Measurements from ENCODE around the gene ENTPD3.

DNA sequence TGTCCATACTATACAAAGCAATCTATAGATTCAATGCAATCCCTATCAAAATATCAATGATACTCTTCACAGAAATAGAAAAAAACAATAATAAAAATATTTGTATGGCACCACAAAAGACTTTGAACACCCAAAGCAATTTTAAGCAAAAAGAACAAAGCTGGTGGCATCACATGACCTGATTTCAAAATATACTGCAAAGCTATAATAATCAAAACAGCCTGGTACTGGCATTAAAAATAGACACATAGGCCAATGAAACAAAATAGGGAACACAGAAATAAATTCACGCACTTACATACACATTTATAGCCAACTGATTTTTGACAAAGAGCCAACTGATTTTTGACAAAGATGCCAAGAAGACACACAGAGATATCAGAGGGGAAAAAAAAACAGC, 9.2 kb upstream of the ENTPD3 start:
- TF ChIP-seq POLR2A (IDR thresholded peaks at IDR 0.05): no peak
- TF ChIP-seq, protein P1, sequence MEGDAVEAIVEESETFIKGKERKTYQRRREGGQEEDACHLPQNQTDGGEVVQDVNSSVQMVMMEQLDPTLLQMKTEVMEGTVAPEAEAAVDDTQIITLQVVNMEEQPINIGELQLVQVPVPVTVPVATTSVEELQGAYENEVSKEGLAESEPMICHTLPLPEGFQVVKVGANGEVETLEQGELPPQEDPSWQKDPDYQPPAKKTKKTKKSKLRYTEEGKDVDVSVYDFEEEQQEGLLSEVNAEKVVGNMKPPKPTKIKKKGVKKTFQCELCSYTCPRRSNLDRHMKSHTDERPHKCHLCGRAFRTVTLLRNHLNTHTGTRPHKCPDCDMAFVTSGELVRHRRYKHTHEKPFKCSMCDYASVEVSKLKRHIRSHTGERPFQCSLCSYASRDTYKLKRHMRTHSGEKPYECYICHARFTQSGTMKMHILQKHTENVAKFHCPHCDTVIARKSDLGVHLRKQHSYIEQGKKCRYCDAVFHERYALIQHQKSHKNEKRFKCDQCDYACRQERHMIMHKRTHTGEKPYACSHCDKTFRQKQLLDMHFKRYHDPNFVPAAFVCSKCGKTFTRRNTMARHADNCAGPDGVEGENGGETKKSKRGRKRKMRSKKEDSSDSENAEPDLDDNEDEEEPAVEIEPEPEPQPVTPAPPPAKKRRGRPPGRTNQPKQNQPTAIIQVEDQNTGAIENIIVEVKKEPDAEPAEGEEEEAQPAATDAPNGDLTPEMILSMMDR (IDR thresholded peaks at IDR 0.05): no peak
